Activated T-helper 1 cell treated with Interleukin-2 at 50 U/mL for 16 hours (primary cell): ENCODE results near the gene MRC2.
"Not testable (repeated sequence)": the region's sequence is repeated elsewhere in the genome, so short reads cannot be mapped to it uniquely, and the experiment has no call there.

Experiments used
- DNase-seq: peaks from one replicate; pipeline ENCODE4 v3.0.0-alpha.2; 2020; ENCODE audit warnings: low read depth

Gene MRC2

DNA sequence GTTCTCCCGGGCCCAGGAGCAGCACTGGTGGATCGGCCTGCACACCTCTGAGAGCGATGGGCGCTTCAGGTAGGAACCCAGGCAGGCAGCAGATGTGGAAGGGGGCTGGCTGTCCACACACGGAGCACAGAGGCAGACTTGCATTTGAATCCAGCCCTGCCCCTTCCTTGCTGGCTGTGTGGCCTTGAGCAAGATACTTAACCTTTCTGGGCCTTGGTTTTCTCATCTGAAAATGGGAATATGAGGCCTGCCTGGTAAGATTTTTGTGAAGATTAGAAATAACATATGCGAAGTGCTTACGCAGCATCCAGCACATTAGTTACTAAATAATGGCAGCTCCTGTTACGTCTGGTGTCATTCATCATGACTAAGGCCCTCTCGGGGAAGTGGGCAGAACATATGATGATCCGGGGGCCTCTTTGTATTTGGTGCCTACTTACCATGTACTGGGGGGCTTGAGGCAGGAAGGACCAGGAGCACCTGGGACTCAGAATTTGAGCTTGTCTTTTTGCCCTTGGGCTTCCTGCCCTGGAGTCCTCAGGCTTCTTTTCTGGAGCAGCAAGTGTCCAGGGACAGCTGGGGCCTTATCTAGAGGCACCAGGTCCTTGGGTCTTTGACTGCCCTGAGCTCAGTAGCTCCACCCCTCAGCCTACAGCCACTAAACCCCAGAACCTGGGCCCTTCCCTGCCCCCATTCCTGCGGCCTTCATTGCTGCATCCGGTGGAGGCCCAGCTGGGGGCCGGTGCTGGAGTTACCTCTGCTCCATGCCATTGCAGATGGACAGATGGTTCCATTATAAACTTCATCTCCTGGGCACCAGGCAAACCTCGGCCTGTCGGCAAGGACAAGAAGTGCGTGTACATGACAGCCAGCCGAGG is 53.8 kb downstream of the MRC2 start:
- no peak for DNase-seq

DNA sequence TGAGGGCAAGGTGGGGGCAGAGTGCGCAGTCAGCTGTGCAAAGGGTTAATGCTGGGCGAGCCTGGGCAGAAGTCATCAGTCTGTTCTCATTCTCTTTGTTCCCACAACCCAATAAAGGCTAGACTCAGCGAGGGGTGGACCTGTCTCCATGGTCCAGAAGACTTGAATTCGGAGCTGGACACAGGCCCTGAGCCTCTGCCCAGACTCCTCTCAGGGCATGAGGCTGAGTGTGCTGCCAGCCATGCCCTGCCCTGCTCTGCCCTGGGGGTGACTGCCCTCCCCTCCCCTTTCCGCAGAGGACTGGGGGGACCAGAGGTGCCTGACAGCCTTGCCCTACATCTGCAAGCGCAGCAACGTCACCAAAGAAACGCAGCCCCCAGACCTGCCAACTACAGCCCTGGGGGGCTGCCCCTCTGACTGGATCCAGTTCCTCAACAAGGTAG is 54.5 kb downstream of the MRC2 start:
- no peak for DNase-seq

DNA sequence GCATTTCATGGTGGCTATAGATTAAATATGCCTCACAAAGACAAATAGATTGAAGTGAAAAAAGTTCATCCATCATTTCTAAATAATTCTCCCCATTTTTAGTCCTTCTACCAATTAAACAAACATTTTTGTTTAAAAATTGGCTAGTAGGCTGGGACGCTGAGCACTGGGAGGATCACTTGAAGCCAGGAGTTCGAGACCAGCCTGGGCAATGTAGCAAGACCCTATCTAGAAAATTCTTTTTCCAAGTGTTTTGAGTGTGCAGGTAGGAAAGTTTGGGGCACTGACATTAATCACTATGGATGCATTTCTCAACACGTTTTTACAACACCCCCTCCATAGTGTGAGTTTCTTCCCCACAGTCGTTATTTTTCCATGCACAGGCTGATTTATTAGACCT is 56.7 kb downstream of the MRC2 start:
- DNase-seq, result no peak

DNA sequence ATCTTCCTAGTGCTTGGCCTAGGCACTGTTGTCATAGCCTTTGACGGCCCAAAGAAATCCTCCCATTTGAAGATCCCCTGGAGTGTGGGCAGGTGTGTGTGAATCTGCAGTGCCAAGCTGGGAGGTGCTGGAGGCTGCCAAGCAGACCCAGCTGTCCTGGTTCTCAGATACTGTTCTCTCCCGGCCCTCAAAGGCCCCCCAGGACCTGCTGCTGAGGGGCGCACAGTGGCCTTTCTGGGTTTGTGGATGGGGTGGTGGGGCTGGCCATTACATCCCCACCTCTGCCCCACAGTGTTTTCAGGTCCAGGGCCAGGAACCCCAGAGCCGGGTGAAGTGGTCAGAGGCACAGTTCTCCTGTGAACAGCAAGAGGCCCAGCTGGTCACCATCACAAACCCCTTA is 60.5 kb downstream of the MRC2 start:
- DNase-seq, result no peak

DNA sequence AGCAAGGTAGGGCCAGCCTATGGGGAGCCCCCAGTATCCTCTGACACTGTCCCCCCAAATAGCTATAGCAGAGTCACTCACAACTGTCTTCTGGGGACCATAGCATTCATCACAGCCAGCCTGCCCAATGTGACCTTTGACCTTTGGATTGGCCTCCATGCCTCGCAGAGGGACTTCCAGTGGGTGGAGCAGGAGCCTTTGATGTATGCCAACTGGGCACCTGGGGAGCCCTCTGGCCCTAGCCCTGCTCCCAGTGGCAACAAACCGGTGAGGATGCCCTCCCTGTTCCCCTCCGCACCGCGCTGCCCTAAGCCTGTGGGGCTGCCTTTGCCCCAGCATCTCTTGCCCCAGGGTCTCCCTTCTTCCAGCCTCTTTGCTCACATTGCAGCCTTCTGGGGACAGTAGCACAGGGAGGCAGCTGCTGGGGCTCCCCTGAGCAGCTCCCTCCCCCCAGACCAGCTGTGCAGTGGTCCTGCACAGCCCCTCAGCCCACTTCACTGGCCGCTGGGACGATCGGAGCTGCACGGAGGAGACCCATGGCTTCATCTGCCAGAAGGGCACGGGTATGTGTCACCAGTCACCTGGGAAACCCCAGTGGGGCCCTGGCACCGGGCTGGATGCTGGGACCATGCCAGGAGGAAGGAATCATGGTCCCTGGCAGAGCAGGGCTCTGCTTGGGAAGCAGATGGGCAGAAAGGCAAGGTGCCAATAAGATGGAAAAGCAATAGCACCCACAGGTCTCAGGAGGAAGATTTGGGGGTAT is 61.1 kb downstream of the MRC2 start:
- DNase-seq, result no peak

- DNase-seq, result no peak
These were observed 62.1 kb downstream of the MRC2 start for GRCh38 chr17:62689441-62690167.

DNA sequence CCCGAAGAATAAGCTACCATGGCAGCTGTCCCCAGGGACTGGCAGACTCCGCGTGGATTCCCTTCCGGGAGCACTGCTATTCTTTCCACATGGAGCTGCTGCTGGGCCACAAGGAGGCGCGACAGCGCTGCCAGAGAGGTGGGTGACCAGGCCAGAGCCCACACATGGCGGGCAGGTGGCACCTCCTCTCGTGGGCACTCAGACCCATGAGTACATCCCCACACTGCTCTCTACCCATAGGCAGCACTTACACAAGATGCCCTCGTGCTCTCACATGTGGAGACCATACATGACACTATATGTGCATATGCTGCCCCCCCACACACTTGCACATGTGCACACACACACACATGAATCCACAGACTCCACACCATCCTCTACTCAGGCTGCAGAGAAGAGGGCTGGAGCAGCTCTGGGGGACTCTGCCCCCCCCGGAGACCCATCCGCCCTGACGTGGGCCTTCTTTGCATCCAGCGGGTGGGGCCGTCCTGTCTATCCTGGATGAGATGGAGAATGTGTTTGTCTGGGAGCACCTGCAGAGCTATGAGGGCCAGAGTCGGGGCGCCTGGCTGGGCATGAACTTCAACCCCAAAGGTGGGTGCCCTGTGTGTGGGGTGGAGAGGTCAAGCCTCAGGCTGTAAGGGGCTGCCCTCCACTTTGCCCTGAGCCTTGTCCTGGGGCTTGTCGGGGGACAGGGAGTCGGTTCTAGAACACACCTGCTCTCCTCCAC is 62.9 kb downstream of the MRC2 start:
- no peak for DNase-seq

GRCh38 chr17:62691589-62691915 is 64.1 kb downstream of the MRC2 start:
- DNase-seq, result not testable (repeated sequence)

- no peak for DNase-seq
These were observed 64.7 kb downstream of the MRC2 start for GRCh38 chr17:62692159-62692651.

- DNase-seq, result no peak
These were observed 65.4 kb downstream of the MRC2 start for GRCh38 chr17:62692721-62693431.

DNA sequence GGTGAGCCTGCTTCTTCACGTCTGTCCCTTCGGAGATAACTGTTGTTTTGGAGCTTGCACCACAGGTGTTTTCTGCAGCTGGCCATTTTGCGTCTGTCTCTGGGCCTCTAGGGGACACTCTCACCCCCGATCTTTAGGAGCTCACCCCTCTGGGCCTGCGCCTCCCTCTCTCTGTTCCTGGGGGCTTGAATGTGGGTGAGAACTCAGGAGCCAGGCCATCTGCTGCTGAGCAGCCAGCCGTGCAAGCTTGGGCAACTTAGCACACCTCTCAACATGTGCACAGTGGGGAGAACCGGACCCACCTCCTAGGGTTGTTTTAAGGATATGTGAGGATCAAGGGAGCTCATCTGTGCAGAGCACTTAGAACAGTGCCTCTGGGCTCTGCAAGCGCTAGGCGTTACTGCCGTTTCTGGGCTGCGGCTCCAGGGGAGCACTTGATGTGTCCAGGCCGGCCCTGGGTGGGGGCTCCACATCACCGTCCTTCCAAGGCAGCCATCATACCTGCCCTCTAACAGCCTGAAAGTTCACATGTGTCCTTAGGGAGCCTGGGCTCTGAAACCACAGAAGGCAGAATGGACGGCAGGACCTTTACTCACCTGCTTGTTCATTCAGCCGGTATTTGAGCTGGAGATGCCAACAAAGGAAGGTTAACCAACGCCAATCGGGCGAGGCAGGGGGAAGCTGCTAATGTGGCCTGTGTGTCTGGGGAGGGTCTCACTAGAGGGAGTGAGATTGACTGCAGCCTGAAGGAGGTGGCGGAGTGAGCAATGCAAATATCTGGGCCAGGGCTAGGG is 66.3 kb downstream of the MRC2 start:
- no peak for DNase-seq

DNA sequence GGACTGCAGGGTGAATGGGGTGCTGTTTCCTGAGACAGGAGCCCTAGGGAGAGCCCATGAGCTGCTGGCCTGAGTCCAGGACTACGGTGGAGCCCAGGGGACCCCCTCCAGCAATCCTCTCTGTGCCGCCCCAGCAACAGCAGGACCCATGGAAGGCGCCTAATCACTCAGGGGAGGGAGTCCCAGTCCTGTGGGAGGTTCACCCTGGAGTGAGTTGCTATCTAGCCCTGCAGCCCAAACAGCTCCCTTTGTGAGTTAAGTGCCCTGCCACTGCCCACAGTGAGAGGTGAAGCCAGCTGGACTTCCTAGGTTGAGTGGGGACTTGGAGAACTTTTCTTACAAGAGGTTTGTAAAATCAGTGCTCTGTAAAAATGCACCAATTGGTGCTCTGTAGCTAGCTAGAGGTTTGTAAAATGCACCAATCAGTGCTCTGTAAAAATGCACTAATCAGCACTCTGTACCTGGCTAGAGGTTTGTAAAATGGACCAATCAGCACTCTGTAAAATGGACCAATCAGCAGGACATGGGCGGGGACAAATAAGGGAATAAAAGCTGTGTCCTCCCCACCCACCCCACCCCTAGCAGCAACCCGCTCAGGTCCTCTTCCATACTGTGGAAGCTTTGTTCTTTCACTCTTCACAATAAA is 67.7 kb downstream of the MRC2 start:
- not testable (repeated sequence) for DNase-seq

DNA sequence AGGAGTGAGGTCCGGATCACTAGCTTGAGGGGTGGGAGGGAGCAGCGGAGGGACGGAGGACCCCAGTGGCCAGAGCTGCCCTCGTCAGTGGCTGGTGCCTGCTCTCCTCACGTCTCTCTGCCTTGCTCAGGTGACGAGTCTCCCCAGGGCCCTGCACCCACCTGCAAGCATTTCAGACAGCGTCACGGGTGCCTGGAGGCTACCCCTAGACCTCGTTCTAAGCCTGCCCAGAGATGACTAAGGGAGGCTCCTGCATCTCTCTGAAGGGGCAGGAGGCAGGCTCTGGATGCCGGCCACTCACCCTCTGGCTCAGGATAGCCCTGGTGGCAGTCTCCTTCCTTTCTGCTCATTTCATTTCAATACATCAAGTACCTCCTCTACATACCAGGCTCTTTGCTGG is 68.8 kb downstream of the MRC2 start:
- DNase-seq, result no peak

DNA sequence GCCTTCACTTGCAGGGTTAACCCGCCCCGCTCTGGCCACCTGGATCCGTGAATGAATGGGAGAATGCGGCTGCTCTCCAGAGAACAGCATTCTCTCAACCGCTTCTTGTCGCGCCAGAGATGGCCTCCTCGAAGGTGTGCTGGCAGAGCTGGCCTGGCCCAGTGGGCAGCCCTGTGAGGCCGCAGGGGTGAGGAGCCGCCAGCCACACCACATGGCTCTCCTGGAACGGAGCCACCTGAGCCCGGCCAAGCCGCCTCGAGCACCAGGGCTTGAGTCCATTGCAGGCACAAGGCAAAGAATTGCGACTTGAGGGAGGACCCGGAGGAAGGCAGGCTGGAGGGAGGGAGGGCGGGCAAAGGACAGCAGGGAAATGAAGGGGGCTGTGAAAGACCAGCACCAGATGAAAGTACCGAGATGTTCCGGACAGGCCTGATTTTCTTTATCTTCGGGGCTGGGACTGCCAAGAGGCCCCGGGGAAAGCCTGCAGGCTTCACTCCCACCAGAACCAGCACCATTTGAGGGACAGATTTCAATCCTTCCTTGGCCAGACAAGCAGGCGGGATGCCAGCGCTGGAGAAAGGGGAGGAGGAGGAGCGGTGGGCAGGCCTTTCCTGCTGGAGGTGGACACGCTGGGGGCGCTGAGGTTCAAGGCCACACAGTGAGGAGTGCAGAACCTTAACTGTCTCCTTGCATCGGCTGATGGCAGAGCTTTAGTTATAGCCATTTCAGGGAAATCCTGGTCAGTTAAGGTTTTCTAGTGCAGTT is 69.4 kb downstream of the MRC2 start:
- no peak for DNase-seq

DNA sequence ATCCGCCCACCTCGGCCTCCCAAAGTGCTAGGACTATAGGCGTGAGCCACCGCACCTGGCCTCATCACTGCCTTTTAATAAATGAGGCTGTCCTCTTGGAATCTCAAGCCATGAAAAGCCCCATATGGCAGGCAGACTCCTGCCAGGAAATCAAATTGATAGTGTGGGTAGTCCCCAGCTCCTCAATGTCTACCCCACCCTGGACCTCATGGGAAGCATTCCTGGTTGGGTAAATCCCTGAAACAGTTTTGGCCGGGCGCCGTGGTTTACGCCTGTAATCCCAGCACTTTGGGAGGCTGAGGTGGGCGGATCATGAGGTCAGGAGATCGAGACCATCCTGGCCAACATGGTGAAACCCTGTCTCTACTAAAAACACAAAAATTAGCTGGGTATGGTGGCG is 71.0 kb downstream of the MRC2 start:
- not testable (repeated sequence) for DNase-seq

- DNase-seq, result no peak
These were observed 73.7 kb downstream of the MRC2 start for GRCh38 chr17:62700964-62701705.

GRCh38 chr17:62701706-62702085 is 74.2 kb downstream of the MRC2 start:
- DNase-seq, result no peak

DNA sequence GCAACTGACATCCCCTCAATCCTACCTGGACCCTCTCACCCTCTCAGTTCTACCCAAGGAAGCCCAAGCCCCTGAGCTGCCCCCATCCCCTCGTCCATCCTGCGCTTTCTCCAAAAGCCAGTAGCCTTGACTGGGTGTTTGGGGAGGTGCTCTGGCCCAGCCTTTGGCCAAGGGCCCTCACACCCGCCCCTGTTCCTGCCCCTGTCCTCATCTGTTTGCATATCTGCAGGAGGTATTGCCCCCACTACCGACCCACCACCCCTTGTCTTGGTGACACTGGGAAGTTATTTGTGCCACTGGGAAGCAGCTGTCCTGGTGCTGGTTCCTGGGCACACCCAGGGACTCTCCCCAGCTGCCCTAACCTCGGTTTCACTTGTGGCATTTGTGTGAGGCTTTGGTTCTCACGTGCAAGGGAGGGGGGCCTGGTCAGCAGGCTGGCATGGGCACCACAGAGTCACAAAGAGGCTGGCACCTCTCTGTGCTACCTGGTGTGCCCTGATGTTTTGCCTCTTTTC is 75.3 kb downstream of the MRC2 start:
- DNase-seq, result no peak
